ENCODE results near the gene PDGFD.

GRCh38 chr11:103949781-103950180, 214.2 kb downstream of the PDGFD start:
- TF ChIP-seq CTCF (conservative IDR thresholded peaks at IDR 0.05 in 1 of 2, IDR thresholded peaks at IDR 0.05 in 1 of 2; ENCODE audit: extremely low read depth in 1 of 2, insufficient read depth in 1 of 2, low read depth in 1 of 2, low read length in 2 of 2) = no peak
- TF ChIP-seq EZH2 (IDR thresholded peaks at IDR 0.05; ENCODE audit: borderline replicate concordance, low read length) = no peak
